HG03442 (cell line): ENCODE data around the gene ZNF527.
"Not testable (repeated sequence)": the region's sequence is repeated elsewhere in the genome, so short reads cannot be mapped to it uniquely, and the experiment has no call there.

Source experiments
- ATAC-seq: cut with Tn5 transposase; IDR thresholded peaks from one replicate; pipeline ENCODE4 v1.9.1; 2021; ENCODE audit warnings: mild to moderate bottlenecking, moderate library complexity; ENCODE audit not compliant: unreplicated experiment

Gene ZNF527

DNA sequence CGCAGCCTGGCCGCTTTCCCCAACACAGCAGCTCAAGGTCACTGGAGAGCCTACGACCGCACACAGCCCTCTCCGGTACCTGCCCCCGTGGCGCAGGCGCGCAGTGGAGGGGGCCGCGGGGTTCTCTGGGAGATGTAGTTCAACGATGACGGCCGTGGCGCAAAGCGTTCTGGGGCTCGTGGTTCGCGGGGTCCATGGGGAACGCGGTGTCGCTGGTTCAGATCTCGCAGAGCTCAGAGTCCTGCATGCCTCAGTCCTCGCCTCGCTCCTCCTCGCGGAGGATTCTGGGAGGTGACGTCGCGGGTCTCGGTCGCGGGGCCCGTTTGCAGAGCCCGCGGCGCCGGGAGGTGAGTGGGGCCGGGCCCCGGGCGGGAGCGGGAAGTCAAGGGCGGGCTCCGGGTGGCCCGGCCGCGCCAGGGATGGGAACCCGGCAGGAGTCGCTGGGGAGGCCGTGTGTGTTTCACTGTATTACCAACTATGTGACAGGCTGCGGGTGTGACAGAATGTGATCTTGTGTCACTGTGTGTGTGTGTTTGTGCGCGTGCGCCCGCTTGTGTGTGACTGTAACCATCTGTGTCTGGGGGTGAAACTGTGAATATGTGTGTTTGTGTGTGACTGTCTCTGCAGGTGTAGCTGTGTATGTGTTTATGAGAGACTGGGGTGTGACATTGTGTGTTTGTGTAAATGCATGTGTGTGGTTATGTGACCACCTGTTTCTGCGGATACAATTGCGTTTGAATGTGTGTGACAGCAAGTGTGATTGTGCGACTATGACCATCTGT lies at the start of gene ZNF527:
Gene ZNF527, plus strand, starts transcription at position 220 of the 782 bp plus-strand sequence. CDS start 3,100 bp downstream, outside the sequence.
- peak; percentile 96 for ATAC-seq

DNA sequence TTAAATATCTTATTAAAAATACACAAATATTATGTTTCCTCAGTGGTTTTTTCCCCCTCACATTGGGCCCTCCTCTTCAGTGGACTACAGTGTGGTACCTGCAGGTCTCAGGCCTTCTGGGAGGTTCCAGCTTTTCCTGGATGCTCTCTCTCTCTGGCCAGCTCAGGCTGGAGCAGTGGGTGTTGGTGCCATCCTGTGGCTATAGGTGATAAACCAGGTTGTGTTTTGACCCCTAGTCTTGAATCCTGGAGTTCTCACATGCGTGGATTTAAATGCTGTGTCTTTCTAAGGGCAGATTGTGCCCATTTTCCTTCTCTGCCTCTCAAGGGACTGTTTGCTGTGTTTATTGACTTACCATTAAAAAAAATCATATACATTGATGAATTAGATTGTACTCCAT lies 41.2 kb upstream of the ZNF527 start:
- ATAC-seq, result no peak

DNA sequence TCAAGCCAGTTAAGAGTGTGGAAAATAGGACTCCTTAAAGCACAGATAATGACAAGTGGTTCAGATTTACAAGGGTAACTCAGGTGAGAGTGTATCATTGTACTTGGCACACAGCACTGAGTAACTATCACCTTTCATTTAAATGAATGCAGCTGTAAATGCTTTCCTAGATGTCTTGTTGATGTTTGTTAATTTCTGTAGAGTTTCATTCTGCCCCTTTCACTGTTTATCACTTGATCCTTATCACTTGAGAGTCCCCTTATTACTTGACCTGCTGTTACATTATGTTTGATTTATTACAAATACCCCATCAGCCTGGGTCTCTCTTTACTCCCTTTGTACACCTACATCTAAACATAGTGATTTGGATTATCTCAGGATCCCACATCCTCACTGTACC lies 38.1 kb upstream of the ZNF527 start:
- no peak for ATAC-seq

DNA sequence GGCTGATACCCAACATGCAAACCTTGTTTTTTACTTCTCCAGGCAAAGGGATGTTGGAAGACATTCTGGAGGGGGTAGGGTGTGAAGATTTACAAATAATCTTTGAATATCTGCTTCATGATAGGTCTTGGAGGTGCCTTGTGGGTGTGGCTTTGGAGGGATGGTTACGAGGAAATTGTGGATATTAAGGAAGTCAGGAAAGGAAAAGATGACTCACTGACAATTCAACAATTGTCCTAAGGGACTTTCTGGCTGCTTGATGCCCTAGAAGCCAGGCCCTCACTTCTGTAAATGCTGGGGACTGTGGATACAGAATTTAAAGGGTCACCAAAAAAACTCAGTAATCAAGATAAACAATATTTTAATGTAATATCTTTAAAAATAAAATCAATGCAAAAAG lies 37.4 kb upstream of the ZNF527 start:
- ATAC-seq, result no peak

DNA sequence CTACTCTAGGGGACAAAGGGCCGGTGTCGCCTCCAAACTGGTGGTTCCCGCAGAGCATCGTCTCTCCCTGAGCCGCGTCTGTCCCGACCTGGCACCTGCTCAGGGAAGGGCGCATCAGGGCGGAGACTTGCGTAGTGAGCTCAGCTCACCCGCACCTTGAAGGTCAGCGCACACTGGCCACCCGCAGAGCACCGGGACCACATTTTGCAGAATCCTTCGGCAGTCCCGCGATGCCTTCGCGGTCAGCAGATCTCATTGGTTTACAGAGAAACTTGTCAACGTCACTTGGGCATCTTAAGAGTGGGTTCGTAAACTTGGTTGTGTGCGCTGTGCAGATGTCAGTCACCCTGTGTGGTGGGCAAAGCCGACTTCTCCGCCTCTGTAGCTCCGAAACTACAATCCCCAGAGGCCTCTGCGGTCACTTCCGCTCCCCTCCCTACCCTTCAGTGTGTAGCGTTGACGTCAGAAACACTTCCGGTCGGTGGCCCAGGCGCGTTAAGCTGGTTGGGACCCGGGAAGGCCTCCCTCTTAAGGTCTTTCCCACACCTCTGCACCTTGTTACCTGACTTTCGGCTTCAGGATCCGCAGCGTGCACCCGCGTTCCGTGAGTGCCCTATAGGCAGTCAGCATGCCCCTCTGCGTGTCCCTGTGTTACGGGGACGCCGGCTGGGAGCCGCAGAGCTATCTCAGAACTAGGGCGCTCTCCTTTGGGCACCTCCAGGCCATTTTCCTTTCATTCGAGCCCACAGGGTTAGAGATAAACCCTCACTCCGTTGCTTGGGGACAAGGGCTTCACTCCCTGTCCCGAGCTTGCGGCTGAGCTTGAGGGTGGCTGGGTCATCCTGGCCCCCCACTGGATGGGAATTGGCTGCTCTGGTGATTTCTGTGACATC lies 36.5 kb upstream of the ZNF527 start:
- no peak for ATAC-seq

DNA sequence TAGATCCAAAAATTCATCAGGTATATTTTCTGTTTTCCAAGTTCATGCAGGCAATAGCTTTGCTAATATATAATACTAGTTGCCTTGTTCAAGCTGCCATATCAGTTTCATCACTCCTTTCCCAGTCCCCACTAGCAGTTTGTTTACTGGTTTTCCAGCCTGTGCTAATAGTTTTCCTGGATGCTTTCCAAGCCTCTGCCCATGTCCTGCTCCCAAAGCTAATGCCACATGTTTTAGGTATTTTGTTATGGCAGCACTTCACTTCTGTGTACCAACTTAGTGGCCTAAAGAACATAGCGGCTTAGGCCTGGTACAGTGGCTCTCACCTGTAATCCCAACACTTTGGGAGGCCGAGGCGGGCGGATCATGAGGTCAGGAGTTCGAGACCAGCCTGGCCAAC lies 28.1 kb upstream of the ZNF527 start:
- no peak for ATAC-seq

DNA sequence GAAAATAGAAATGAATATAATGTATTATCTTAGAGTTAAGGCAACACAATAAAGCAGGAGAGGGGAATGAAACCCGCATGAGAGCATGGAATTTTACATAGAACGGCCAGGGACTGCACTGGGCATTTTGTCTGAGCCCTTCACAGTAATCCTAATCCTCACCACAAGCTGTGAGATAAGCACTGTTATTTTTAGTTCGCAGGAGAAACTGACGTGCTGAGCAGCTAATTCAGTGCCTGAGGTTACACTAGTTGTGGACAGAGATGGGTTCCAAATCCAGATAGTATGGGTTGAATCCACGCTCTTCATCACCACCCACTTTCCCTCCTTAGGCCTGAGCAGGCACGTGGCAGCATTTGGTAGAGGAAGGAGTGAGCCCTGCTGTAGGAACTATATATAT lies 24.8 kb upstream of the ZNF527 start:
- ATAC-seq, result no peak

DNA sequence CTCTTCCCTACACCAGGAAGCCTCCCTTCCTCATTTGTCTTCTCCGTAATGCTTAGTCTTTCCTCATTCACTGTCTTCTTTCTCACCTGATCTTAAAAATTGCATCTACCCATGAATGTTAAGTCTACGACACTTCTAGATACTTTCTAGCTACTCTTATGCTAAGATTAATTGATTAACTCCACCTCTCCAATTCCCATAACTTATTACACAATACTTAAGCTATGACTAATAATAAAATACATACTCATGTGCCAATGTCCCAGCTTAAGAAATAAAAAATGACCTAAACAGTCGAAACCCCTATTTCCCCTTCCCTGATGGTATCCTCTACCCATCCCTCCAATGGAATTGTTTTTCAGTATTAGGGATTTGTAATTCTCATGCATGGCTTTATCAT lies 22.8 kb upstream of the ZNF527 start:
- ATAC-seq, result no peak

DNA sequence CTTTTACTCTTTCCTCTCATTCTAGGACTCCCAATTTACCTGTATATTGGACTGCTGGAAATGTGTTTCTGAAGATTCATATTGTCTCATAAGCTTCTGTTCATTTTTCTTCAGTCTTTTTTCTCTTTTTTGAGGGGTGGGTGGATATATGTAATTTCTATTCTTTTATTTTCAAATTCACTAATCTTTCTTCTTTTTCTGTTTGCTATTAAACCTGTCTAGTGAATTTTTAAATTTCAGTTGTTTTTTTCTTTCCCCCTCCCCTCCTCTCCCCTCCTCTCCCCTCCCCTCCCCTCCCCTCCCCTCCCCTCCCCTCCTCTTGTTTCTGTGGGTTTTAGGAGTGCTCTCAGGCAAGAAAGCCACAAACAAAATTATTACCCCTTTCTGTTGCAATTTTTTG lies 16.9 kb upstream of the ZNF527 start:
- no peak for ATAC-seq

DNA sequence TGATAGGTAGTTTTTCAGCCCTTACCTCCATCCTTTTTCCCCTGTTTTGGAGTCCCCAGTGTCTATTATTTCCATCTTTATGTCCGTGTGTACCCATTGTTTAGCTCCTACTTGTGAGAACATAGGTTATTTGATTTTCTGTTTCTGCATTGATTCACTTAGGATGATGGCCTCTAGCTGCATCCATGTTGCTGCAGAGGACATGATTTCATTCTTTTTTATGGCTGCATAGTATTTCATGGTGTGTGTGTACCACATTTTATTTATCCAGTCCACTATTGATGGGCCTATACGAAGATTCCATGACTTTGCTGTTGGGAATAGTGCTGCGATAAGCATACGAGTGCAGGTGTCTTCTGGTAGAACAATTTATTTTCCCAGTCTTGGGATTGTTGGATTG lies 15.0 kb upstream of the ZNF527 start:
- ATAC-seq, result no peak

DNA sequence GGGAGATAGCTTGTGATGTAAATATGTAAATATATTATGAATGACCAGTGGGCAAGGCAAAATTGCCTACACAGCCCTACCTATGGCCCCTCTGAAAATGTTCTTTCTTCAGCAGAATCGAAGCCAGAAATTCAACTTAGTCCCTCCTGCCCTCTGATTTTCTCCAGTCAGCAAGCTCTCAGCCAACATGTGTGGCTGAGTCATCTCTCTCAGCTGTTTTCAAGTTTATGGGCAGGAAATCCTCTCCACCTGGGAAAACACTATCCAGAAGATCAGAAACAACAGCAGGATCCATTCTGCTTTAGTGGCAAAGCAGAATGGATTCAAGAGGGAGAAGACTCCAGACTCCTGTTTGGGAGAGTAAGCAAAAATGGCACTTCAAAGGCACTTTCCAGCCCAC lies 8.9 kb upstream of the ZNF527 start:
- no peak for ATAC-seq

DNA sequence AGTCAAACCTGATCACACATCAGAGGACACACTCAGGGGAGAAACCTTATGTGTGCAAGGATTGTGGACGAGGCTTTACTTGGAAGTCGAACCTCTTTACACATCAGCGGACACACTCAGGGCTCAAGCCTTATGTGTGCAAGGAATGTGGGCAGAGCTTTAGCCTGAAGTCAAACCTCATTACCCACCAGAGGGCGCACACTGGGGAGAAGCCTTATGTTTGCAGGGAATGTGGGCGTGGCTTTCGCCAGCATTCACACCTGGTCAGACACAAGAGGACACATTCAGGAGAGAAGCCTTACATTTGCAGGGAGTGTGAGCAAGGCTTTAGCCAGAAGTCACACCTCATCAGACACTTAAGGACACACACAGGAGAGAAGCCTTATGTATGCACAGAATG lies 8.2 kb upstream of the ZNF527 start:
- no peak for ATAC-seq

DNA sequence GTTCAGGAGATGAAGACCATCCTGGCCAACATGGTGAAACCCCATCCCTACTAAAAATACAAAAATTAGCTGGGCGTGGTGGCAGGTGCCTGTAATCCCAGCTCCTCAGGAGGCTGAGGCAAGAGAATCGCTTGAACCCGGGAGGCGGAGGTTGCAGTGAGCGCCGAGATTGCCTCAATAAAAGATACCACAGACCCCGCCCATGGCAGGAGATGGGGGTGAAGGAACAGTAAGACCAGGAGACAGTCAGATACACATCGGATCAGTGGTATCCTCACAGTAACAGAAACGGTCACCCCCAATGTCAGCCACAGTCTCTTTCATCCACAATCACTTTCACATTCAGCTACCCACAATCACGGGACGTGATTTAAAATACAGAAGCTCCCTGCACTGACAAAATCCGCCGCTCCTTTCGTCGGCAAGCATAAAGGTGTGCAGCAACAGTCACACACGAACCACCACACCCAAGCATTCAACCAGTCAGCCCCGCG lies 466 bp upstream of the ZNF527 start:
- peak; percentile 18 for ATAC-seq

DNA sequence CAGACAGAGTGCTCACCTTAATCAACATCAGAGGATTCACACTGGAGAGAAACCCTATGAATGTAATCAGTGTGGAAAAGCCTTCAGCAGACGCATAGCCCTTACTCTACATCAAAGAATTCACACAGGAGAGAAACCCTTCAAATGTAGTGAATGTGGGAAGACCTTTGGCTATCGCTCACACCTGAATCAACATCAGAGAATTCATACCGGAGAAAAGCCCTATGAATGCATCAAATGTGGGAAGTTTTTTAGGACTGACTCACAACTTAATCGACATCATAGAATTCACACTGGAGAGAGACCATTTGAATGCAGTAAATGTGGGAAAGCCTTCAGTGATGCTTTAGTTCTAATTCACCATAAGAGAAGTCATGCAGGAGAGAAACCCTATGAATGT lies 18.3 kb downstream of the ZNF527 start:
- ATAC-seq, result no peak

DNA sequence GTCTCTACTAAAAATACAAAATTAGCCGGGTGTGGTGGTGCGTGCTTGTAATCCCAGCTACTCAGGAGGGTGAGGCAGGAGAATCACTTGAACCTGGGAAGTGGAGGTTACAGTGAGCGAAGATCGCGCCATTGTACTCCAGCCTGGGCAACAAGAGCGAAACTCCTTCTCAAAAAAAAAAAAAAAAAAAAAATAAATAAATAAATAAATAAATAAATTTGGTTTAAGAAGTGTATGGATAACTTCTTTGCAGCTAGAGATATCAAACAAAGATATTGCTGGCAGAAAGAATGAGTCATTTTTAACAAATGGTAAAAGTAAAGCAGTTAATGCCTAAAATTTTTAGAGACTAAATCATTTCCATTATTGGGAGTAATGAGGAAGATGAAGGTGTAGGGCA lies 20.5 kb downstream of the ZNF527 start:
- ATAC-seq, result not testable (repeated sequence)

DNA sequence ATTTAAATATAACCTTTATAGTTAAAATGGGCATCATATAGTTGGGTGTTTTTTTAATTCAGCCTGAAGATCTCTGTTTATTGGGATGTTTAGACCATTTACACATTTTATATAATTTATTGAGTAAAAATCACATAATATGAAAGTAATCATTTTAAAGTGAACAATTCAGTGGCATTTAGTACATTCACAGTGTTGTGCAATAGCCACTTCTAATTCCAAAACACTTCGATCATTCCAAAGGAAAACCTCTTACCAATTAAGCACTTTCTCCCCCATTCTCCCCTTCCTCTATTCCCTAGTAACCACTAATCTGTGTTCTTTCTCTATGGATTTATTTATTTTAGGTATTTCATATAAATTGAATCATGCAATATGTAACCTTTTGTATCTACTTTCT lies 30.2 kb downstream of the ZNF527 start:
- no peak for ATAC-seq

DNA sequence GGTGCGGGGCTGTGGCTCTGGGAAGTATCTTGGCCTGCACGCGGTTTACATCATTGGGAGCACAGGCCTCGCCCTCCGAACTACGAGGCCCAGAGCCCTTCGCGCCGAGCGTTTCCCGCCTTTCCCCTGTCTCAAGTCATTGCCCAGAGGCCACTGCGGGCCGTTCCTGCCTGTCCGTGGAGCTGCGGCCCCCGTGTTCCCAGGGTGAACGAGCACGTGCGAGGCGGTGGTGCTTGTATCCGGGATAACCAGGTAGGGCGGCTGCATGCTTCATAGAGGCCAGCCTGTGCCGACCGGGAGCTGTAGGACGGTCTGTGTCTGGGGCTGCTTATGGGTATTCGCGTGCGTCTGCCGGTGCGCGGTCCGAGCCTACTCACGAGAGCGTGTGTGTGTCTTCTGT lies 32.5 kb downstream of the ZNF527 start:
- no peak for ATAC-seq

DNA sequence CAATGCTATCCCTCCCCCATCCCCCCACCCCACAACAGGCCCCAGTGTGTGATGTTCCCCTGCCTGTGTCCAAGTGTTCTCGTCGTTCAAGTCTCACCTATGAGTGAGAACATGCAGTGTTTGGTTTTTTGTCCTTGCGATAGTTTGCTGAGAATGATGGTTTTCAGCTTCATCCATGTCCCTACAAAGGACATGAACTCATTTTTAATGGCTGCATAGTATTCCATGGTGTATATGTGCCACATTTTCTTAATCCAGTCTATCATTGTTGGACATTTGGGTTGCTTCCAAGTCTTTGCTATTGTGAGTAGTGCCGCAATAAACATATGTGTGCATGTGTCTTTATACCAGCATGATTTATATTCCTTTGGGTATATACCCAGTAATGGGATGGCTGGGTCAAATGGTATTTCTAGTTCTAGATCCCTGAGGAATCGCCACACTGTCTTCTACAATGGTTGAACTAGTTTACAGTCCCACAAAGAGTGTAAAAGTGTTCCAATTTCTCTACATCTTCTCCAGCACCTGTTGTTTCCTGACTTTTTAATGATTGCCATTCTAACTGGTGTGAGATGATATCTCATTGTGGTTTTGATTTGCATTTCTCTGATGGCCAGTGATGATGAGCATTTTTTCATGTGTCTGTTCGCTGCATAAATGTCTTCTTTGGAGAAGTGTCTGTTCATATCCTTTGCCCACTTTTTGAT lies 35.4 kb downstream of the ZNF527 start:
- ATAC-seq, result not testable (repeated sequence)

DNA sequence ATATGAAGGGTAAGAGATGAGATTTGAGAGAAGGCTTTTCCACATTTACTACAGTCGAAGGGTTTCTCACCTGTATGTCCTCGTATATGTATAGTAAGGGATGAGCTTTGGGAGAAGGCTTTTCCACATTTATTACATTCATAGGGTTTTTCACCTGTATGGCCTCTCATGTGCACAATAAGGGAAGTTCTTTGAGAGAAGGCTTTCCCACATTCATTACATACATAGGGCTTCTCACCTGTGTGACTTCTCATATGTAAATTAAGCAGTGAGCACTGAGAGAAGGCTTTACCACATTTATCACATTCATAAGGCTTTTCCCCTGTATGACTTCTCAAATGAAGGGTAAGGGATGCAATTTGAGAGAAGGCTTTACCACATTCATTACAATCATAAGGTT lies 41.8 kb downstream of the ZNF527 start:
- no peak for ATAC-seq

DNA sequence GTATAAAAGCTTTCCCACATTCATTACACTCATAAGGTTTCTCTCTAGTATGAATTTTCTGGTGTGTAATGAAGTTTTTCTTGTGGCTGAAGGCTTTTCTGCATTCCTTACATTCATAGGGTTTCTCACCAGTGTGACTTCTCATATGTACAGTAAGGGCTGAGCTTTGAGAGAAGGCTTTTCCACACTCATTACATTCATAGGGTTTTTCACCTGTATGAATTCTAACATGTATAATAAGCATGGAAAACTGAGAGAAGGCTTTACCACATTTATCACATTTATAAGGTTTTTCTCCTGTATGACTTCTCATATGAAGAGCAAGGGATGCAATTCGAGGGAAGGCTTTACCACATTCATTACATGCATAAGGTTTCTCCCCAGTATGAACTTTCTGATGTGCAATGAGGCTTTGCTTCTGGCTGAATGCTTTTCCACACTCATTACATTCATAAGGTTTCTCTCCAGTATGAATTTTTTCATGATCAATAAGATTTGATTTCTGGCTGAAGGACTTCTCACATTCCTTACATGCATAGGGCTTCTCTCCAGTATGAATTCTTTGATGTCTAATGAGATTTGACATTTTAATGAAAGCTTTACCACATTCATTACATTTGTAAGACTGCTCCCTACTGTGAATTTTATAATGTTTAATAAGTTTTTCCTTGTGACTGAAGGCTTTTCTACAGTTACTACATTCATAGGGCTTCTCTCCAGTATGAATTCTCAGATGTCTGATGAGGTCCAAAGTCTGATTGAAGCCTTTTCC lies 42.6 kb downstream of the ZNF527 start:
- no peak for ATAC-seq
